Posterior cingulate gyrus (tissue), 11 donors: Measurements from ENCODE around the gene FSCN2.
"Not testable (repeated sequence)": the region's sequence is repeated elsewhere in the genome, so short reads cannot be mapped to it uniquely, and the experiment has no call there.

Experiments used
- DNase-seq, 10 donors: peaks; one replicate each; pipeline versions ENCODE4 v3.0.0 to v3.0.0-alpha.2; 2020 to 2021; ENCODE audit warnings: mixed read lengths in 3 of 10
- intact Hi-C: fragments of 100-400 bp; cut with DNase I; formaldehyde crosslinking; loops from one replicate; pipeline ENCODE4 v1.15.1; 2023

The FSCN2 gene

DNA sequence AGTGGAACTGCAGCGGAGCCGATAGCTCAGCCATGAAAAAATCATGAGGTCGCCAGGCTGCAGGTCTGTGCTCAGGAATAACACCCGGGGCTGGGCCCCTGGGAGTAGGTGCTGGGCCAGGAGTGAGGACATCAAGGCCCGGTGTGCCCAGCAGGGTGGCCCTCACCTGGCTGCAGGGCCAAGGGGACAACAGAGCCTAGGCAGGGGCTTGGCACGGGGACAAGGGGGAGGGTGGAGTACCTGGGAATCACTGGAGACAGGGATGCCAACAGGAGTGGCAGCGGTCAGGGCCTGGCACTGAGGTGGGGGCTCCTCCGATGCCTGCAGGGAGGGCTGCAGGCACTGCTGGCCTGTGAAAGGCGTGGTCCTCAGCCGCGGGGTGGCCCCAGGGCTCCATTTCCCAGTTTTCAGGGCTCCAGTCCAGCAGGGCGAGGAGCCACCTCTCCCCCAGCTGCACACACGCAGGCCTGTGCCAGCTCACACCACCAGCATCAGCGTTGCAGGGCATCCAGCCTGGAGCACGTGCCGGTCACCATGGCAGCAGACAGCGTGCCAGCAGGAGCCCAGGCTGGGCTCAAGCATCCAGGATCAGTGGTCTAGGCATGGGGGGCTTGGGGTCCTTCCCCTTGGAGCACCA, 4.7 kb upstream of the FSCN2 start:
- peak; percentile 38 to 95 (median 63) for DNase-seq
- intact Hi-C loops, result no loop called here

DNA sequence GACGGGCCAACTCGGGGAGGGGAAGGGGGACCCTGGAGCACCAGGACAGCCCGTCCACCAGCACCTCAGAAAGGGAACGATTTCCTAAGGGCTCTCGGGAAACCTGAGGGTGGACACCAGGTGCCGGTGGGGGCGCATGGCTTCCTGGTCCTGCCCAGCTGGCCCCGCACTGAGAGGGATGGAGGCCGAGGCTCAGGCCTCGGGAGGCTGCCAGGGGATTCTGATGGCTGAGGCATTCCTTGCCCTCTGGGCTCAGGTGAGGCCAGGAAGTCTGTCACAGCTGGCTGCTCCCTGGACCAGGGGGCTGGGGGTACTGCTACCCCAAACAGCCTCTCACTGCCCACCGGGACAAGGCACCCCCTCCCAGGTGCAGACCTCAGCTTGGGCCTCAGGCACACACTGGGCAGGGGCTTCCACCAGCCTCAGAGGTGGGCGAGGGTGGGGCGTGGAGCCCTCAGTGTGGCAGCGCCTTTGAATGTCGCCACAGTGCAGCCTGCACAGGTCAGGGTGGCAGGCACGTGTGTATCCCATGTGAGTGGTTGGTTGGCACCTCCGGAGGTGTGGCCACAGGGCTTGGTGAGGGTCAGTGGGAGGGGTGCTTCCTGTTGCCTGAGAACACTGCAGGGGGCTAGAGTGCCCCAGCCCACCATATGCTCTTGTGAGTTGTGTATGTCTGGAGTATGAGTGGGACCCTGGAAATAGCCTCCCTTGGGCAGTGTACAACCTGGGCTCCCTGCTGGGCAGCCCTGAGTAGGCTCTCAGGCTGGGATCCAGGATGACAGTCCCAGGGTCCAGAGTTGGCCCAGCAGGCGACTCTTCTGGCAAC, 3.9 kb upstream of the FSCN2 start:
- DNase-seq, result peak in 2 of 10 donors; percentile 51 to 70
- intact Hi-C loops, result no loop called here

DNA sequence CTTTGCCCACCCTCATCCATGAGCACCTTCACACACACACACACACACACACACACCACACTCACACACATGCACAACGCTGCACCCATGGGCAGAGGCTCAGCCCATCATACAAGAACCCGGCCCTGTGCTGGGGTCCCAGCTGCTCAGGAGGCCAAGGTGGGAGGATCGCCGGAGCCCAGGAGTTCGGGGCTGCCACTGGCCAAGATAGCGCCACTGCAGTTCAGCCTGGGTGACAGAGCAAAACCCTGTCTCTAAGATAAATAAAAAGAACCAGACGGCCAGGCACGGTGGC, 3.4 kb upstream of the FSCN2 start:
- intact Hi-C loops, result no loop called here
- peak in 2 of 10 donors; percentile 22 to 59 for DNase-seq

GRCh38 chr17:81526662-81527571, 1.3 kb upstream of the FSCN2 start:
- intact Hi-C loops, result no loop called here
- peak in 2 of 10 donors; percentile 74 to 75 for DNase-seq

- peak in 2 of 10 donors; percentile 66 to 79 for DNase-seq
- intact Hi-C loops, result no loop called here
Observed at GRCh38 chr17:81528384-81528650, 140 bp downstream of the FSCN2 start.

DNA sequence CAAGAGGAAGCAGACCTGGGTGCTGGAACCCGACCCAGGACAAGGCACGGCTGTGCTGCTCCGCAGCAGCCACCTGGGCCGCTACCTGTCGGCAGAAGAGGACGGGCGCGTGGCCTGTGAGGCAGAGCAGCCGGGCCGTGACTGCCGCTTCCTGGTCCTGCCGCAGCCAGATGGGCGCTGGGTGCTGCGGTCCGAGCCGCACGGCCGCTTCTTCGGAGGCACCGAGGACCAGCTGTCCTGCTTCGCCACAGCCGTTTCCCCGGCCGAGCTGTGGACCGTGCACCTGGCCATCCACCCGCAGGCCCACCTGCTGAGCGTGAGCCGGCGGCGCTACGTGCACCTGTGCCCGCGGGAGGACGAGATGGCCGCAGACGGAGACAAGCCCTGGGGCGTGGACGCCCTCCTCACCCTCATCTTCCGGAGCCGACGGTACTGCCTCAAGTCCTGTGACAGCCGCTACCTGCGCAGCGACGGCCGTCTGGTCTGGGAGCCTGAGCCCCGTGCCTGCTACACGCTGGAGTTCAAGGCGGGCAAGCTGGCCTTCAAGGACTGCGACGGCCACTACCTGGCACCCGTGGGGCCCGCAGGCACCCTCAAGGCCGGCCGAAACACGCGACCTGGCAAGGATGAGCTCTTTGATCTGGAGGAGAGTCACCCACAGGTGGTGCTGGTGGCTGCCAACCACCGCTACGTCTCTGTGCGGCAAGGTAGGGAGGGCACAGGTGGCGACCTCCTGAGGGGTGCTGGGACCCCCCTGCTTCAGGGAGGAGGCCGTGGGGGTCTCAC, 667 bp downstream of the FSCN2 start:
- intact Hi-C loops, result no loop called here
- peak in 1 of 10 donors; percentile 77 for DNase-seq

GRCh38 chr17:81529437-81529803, 1.2 kb downstream of the FSCN2 start:
- no peak for DNase-seq
- intact Hi-C loops, result no loop called here

- intact Hi-C loops, DNase-seq: not testable (repeated sequence)
Observed at GRCh38 chr17:81531013-81531412, 2.8 kb downstream of the FSCN2 start.

GRCh38 chr17:81531998-81532404, 3.8 kb downstream of the FSCN2 start:
- intact Hi-C loops, DNase-seq: not testable (repeated sequence)

GRCh38 chr17:81532490-81533287, 4.5 kb downstream of the FSCN2 start:
- intact Hi-C loops, result no loop called here

DNA sequence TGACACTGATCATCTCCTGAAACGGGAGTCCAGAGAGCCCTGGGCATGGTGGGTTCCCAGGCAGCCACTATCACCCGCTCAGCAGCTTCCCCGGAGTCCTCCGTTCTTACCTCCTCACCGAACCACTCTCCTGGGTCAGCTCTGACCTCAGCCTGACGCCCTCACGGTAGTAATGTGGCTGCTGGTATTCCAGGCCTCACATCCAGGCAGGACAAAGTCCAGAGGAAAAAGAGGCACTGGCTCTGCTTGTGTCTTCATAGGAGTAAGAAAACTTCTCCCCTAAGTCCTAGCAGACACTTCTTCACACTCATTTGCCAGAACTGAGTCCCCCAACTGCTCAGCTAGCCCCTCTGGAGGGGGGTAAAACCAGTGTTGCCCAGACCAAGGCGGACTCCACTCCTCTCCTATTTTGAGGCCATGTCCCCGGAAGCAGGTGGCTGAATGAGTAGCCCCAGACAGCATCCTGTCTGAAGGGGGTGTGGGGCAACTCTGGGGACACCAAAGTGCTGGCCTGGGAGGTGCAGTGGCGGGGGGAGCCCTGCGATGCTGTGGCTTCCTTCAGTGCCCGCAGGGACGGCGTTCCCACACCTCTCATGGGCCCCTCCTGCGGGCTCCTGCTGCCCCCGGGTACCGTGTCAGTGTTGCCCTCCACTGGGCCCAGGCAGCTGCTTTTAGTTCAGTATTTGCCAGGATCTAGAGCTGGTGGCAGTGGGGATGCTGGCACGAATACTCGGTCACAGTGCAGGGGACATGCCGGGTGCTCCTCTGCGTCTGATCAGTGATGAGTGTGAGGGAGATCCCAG, 5.4 kb downstream of the FSCN2 start:
- no peak for DNase-seq

More at GRCh38 chr17:81532490-81533287, 4.5 kb downstream of the FSCN2 start:
- no peak for DNase-seq

DNA sequence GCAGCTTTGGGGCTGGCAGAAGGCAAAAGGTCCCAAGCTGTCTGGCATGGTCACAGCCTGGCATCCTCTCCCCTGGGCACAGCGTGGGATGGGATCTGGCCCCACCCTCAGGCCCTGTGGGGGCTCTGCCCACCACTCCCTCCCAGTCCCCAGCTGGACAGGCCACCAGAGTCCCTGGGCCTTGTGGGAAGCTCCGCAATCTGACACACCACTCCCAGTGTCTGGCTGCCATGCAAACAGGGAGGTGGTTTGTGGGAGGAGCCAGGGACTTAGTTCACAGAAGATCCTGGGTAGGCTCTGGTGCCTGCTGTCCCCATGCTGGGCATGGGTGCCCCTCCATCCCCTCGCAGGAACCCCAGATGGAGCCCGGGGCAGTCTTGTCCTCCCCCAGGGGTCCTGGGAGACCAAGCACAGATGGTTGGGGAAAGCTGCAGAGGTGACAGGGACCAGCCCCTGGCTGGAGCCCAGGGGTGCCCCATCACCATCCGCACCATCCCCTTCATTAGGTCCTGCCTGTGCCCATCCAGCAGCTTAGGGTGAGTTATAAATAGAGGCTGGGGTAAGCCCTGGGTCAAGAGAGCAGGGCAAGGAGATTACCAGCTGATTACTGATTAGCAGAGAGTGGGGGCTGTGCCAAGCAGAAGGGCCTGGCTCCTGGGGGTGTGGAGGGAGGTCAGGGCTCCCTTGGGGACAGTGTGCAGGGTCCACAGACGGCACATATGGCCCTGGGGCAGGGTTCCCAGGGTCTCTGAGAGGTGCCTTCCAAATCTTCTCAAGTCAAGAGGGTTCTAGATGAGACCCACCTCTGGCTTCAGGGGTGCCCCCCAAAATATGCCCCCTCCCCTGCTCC, 6.2 kb downstream of the FSCN2 start:
- no peak for DNase-seq
- intact Hi-C loops, result no loop called here

More for the DNA sequence above, 5.4 kb downstream of the FSCN2 start:
- intact Hi-C loops, result no loop called here

- no peak for DNase-seq
- intact Hi-C loops, result no loop called here
Observed at GRCh38 chr17:81535007-81535328, 6.8 kb downstream of the FSCN2 start.

GRCh38 chr17:81535480-81536298, 7.5 kb downstream of the FSCN2 start:
- intact Hi-C loops, result no loop called here
- no peak for DNase-seq

GRCh38 chr17:81536299-81537290, 8.4 kb downstream of the FSCN2 start:
- intact Hi-C loops, result no loop called here
- no peak for DNase-seq

GRCh38 chr17:81537343-81537855, 9.2 kb downstream of the FSCN2 start:
- intact Hi-C loops, result no loop called here
- DNase-seq, result no peak
